DMS153 (cell line): ENCODE results near the gene PRELP.

ENCODE experiments used
- DNase-seq: peaks from one replicate; lab custom pipeline; 2025; lab: John Stamatoyannopoulos, UW

Gene PRELP

DNA sequence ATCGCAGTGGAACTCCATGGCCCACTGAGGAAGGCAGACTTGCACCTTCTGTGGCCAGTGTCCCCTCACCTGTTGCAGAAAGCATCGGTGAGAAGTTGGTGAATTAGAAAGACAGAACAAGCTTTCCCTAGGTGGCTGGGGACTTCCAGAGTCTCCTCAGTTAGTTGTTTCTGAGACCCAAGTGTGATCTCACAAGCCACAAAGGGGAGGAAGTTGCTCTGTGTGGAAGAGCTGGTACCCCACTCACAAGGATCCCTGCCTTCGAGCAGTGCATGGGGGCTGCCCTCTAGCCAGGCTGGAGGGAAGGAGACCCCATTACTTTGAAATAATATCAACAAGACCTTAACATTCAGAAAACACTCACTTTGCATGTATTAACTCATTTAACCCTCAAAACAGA is 2.1 kb downstream of the PRELP start:
- no peak for DNase-seq

DNA sequence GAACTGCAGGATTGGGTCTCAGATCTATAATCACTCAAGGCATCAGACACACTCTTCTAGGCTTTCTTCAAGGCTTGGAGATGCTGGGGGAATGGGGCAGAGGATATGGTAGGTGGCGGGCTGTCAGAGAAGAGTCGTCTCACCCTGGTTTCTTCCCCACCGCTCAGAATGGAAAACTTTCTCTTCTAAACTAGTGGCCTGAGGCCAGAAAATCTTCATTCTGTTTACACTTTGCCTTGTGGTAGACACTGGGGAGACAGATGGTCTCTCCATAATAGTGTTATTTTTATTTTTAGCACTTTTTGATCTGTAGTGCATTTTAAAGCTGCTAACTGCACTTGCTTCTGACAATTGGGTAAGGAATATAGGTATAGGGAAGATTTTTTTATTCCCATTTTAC is 2.6 kb downstream of the PRELP start:
- DNase-seq: no peak

DNA sequence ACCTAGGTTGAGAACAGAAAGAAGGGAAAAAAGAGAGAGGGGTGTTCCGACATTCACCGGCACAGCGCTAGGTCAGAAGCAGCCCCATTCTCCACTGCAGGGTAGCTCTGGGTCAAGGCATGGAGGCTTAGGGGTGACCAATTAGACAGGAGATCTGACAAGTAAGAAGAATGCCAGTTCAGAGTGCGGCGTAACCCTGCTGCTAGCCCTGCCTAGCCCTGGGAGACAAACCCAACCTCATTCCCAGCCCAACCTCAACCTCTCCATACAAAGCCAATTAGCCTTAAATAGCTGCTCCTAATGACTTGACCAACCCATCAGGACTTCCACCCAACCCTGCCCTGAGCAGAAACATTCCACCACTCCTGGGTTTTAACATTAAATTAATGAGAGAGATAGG is 3.4 kb downstream of the PRELP start:
- DNase-seq: no peak

DNA sequence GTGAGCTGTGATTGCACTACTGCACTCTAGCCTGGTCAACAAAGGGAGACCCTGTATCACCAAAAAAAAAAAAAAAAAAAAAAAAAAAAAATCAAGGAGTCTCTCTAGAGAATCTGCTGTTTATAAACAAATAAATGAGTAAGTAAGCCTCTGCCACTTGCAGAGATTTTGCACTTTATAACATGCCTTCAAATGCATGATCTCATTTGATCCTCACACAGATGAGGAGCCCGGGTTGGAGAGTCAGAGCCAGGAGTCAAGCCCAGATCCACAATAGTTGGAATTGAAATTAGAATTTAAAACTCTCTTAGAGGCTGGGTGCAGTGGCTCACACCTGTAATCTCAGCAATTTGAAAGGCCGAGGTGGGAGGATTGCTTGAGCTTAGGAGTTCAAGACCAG is 4.0 kb downstream of the PRELP start:
- no peak for DNase-seq

DNA sequence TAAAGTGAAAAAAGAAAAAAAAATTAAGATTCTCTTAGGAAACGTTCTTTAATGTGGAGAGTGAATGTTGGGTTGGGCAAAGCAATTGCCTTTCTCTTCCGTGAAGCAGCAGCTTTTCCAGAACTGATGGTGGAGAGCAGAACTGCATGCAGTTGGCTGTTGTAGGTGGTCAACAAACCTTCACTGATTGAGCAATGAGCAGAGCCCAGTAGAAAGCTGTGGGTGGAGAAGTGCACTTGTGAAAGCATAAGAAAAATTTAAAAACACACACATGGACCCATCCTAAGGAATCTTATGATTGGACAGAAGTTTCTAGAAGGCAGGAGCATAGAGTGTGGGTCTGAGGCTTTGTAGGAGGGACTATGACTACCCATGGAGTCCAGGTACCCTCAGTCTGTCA is 4.5 kb downstream of the PRELP start:
- no peak for DNase-seq

DNA sequence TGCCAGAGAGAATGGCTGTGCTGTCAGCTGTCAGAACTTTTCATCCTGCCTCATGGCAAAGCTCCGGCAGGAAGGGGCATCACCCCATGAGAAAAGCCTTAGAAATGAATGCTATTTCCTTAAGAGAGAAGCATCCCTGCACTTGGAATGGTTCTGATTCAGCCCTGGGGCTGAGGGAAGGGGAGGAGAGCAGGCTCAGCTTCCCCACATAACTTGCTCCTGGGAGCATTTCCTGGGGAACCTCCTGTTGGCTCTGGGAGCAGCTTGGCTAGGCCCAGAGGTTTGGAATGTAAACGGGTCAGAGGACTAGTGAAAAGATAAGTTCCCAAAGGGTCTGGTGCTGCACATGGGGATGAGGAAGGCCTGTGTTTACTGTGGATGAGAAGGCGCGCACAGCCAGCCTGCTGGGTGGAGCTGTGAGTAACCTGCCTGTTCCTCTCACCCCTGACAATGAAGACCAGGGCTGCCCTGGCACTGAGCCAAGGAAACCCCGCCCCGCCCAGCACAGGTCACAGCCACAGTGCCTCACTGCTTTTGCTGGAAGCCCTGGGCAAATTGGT is 5.0 kb downstream of the PRELP start:
- peak; percentile 94 for DNase-seq

DNA sequence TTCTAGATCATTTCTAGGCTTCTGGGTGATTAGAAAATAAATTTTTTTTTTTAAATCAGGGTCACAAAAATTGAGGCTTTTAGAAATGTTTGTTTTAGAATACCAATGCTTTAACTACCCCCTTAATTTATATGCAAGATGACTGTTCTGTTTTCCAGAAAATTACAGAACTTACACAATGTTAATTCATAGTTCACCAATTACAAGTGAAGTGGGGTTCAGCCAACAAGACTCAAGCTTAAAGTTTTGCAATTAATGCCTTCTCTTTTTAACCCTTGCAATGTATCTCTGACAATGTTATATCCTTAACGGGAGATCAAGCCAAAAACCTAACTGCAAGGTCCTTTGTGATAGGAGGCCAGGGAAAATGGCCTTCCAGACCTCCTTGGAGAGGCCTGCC is 5.6 kb downstream of the PRELP start:
- DNase-seq: no peak

DNA sequence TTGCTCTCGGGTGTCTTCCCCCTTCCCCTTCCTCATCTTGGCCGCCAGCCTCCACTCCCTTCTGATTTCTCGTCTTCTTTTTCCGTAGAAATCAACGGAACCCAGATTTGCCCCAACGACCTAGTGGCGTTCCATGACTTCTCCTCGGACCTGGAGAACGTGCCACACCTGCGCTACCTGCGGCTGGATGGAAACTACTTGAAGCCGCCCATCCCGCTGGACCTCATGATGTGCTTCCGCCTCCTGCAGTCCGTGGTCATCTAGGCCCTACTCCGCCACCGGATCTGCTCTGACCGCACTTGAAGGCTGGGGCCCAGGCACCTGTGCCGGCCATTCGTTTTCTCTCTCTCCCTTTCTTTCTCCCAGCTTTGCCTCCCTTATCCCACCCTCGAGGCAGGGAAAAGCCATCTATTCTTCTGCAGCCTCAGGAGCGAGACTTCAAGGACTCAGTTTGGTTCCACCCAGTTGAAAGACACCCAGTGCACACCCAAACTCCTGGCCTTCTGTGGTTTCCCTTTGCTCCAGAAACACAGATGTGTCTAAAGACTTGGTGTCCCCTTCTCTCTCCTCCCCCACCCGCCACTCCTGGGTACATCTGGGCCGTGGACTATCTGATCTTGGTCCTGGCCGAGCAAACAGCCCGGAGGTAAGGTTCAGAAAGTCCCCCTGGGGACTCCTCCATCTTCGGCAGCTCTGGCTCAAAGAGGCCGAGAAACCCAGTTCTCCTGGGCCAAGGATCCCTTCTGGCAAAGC is 11.2 kb downstream of the PRELP start:
- DNase-seq: no peak

DNA sequence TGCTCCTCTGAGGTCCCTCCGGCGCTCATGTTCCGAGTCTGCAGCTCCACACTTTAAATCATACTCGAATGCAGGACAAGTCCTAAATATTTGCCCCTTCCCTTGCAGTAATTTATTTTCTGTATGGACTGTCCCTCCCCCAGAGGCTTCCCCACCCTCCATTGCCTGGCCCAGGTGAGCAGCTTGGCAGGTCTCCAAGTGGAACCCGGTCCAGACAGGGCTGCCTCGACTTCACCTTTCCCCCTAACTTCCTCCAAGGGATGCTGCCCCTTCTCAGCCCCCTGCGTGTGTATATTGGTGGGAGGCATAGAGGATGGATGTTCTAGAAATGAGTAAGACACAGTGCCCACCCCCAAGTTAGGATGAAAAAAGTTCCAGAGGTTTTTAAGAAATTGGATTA is 12.9 kb downstream of the PRELP start:
- DNase-seq: no peak

DNA sequence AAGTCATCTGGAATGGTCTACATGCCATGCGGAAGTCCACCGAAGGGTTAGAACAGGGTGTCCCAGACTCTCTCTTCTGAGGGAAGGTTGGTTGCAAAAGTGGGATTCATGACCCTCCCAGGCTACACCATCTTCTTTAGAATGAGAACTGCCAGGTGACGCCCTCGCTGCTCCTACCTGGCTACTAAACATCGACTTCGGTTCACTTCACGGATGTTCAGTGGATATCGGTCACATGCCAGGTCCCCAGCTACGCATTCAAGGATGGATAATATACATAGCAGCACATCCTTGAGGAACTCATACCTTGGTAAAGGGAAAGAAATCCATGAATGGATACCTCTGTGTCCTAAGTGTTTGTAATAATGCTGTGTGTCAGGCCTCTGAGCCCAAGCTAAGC is 15.0 kb downstream of the PRELP start:
- no peak for DNase-seq

DNA sequence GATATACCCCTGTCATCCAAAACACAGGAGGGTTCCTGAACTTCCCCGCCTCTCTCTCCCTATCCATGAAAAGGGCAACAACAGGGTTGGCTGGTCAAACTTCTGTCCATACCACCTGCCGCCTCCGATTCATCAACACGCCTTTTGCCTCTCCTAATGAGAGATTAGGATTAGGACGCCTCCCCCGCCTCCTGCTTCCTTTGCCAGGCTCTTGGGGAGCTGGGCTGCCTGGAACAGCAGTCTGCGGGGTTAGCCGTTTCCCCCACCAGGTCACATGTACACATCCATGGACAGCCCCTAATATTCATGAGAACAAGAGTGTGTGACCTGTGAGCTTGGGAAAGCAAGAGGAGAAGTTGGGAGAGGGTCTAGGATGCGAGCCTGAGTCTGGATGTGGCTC is 16.1 kb downstream of the PRELP start:
- no peak for DNase-seq

DNA sequence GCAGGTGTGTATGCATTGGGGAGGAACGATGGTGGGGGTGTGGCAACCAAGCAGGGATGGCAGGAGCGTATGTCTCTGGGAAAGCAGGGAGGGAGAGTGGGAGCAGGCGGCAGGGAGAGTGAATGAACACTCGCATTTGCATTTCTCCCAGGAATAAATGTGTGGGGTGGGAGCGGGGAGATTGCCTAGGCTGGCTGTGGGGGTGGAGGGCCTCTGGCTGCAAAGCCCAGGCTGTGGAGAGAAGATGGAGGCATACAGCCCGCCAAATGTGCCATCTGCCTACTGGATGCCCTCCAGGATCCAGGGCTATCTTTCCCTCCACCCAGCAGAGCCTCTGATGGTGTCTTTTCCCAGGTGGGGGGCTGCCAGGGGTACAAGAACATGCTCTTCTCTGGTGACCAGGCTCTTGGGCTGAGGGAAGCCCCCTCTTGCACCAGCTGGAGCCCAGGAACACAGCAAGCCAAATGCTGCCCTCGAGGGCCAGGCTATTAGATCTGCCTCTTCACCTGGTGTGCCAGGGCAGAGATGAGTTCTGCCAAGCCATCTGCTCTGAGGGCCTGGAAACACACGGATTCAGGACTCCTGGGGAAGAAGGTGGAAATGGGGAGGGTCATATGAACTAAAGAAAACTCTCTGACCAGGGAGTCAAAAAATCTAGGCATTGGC is 16.6 kb downstream of the PRELP start:
- DNase-seq: no peak

DNA sequence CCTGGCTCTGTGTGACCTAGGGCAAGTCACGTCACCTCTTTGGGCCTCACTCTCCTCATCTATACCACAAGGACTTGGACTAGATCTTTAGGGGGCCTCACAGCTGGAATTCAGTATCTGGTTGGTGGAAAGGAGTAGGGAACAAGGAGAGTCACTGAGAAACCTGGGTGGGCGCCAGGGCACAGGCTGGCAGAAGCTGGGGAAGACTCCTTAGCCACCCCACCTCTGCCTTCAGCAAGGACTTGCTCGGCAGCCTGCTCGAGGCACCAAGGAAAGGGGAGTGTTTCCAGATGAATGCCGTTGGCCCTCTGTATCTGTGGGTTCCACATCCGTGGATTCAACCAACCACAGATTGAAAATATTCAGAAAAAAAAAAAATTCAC is 17.1 kb downstream of the PRELP start:
- no peak for DNase-seq

DNA sequence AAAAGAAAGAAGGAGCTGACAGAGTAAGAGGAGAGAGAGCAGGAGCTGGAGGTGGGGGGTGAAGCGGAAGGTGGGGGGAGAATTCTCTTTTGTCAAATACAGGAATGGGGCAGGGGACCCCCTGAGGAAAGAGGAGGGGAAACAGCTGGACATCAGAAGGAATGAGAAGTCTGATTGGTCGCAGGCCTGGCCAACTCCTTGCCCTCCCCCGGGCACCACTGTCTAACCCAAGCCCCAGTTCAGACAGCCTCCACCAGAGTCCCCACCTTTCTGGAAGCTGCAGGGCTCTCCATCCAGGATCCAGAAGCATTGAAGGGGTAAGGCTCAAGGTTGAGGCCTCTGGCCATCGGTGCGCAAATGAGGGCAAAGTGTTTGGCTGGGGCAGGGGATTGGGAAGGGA is 18.3 kb downstream of the PRELP start, which contains the start of gene OPTC:
OPTC (plus strand) TSS at position 253 of the 400 bp plus-strand sequence. CDS start 1,853 bp downstream, outside the sequence.
- DNase-seq: no peak

DNA sequence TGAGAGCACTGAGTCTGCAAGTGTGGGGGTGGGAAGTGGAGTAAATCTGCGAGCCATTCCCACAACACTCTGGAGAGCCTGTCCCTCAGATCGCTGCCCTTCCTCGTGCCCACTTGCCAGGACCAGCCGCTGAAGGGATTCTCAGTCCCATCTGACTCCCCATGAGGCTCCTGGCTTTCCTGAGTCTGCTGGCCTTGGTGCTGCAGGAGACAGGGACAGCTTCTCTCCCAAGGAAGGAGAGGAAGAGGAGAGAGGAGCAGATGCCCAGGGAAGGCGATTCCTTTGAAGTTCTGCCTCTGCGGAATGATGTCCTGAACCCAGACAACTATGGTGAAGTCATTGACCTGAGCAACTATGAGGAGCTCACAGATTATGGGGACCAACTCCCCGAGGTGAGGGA is 20.2 kb downstream of the PRELP start:
- DNase-seq: no peak

DNA sequence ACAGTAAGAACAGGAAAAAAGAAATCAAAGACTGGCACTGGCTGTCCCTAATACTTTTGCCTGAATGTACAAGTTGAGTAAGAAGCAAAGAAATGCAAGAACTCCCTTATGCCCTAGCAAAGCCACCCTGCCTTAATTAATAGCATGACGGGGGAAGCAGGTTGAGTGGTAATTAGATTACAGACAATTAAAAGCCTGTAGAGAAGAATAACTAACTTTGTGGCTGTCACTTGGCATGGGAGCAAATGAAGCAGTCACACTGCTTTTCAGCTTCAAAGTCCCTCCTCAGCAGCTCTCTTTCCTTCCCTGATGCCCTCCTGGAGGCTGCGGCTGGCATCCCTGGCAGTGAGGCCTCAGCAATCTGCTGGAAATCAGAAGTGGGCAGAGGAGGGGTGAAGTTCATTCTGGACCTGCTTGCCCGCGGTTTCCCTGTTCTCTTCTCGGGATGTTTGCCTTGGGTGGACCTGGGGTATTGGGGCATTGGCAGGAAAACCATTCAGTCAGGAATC is 21.7 kb downstream of the PRELP start:
- DNase-seq: no peak

DNA sequence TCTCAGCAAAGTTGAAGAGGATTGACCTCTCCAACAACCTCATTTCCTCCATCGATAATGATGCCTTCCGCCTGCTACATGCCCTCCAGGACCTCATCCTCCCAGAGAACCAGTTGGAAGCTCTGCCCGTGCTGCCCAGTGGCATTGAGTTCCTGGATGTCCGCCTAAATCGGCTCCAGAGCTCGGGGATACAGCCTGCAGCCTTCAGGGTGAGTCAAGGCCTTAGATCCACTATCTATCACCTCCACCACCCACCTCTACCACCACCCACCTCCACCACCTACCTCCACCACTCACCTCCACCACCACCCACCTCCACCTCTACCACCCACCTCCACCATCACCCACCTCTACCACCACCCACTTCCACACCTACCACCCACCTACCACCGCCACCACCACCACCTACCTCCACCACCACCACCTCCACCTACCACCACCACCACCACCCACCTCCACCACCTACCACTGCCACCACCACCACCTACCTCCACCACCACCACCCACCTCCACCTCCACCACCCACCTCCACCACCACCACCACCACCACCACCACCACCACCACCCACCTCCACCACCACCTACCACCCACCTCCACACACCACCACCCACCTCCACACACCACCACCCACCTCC is 24.2 kb downstream of the PRELP start:
- DNase-seq: no peak

DNA sequence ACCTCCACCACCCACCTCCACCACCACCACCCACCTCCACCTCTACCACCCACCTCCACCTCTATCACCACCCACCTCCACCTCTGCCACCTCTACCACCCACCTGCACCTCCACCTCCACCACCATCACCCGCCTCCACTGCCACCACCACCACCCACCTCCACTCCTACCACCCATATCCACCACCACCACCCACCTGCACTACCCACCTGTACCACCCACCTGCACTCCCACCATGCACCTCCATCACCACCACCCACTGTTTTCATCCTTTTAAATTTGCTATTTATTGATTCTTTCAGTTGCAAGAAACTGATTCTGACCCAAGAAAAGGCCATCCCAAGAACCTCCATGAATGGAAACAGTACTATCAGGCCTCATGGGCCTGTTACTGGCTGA is 24.7 kb downstream of the PRELP start:
- DNase-seq: no peak

DNA sequence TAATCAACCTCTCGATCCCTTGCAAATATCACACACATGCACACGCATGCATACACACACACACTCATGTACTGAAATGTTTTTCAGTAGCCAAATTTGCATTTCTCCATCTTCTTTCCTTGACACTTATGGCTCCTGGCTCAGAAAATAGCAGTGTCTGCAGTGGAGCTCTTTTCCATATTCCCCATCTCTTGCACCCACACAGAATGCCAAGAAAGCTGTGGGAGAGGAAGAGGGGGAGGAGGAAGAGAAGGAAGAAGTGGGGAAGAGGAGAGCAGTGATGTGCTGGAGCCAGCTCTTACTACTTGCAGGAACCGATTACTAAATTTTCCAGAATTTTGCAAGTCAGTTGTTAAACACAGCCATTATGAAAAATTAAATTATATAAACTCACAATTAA is 28.2 kb downstream of the PRELP start:
- no peak for DNase-seq

DNA sequence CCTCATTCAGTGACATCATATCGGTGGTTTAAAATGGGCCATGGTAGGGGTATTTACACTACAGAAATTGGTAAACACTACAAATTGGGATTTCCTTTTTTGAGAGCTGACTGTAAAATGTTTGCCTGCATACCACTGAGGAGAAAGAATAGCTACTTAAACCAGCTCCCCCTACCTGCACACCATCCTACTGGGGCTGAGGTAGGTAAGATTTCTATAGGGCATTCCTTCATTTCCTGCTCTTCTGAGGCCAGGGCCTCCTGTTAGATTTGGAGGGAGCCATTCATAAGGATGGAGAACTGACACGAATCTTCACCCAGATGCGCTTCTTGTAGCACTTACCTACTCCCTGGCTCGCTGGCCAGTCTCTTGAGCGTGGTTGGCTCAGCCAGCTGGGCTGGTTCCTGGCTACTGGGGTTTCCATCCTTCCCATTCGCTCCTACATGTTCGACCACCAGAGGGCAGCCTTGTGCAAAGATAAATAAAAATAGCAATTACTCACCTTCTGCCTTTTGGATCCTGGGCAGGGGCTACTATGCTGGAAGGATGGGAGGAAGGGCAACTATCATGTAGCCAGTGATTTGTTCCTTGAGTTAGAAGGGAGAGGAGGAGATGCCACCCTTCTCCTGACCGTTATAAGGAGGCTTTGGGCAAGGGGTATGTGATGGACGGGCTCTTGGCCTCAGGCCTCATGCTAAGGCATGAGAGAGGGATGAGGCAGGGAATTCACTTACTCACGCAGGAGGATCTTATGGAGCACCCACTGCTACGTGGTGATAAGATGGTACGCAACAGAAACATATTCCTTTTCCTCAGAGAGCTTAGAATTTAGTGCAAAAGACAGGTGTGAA is 29.0 kb downstream of the PRELP start:
- peak; percentile 65 for DNase-seq

DNA sequence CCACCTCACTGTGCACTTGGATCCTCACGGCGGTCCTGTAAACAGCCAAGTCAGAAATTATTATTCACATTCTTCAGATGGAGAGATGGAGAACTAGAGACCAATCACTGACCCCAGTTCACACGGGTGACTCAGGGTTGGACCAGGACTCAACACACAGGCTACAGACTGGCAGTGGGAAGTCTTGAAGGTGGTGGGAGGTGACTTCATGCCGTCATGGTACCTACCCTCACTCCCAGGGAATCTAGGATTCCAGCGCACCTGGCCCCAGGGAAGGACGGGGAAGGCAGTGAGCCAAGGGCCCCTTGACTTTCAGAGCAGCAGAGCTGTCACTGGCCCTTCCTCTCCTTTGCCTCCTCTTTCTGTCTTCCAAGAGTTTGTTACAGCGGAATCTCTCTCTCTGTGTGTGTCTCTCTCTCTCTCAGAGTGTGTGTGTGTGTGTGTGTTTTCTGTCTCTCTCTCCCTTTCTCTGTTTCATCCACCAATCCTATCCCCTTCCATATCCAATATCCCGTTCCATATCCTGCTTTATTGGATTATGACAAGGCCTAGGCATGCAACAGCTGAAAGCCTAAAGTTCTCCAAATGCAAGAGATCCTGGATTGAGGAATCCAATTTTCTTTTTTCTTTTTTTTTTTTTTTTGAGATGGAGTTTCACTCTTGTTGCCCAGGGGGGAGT is 30.1 kb downstream of the PRELP start:
- no peak for DNase-seq
